Body of pancreas (tissue), 4 donors: ENCODE data around the gene TCF7.

Source experiments
- CTCF ChIP-seq, 7 experiments: fragments of 450-650 bp in 4 of 7; fragments of 200-600 bp in 3 of 7; sonication (generic) in 3 of 7; IDR thresholded peaks; one replicate each; pipeline ENCODE4 v1.5.1; 2016 to 2019; ENCODE audit warnings: antibody characterized with exemption in 7 of 7
- POLR2A ChIP-seq, 3 donors: fragments of 450-650 bp; IDR thresholded peaks; one replicate each; pipeline ENCODE4 v1.6.1; 2016; ENCODE audit warnings: antibody characterized with exemption in 3 of 3, mild to moderate bottlenecking in 2 of 3

- TF ChIP-seq CTCF (IDR thresholded peaks at IDR 0.05) (no peak), POLR2A (IDR thresholded peaks at IDR 0.05) (no peak)
Observed at GRCh38 chr5:134116286-134116685, 1.8 kb downstream of the TCF7 start.
